Measurements from ENCODE around the gene DHRS1. TPM values are rescaled to one million over a fixed set of nuclear protein-coding genes. Genes with fewer than 3 reads are reported as not detected.

The DHRS1 gene
- polyA plus RNA-seq, 1 donor (not counting 4 experiments of a cell fraction or from before 2014, with no cell fraction given), result 65.1 TPM

- H3K9ac ChIP-seq (ENCODE audit: control insufficient read depth, extremely low read depth, insufficient read depth, low read length), result no peak overlapping the region
- no peak overlapping the region for H2AFZ ChIP-seq (ENCODE audit: control insufficient read depth, low read length)
- peaks cover 3% of the 10 kb centered on the region for H3K27me3 ChIP-seq (ENCODE audit: control insufficient read depth, extremely low read depth, insufficient read depth, low read length)
- TF ChIP-seq EZH2 (IDR thresholded peaks at IDR 0.05; ENCODE audit: low read length) (no peak), CTCF (optimal IDR thresholded peaks at IDR 0.05 in 1 of 3, IDR thresholded peaks at IDR 0.05 in 1 of 3, conservative IDR thresholded peaks at IDR 0.05 in 1 of 3; ENCODE audit: extremely low read depth in 1 of 3, insufficient read depth in 2 of 3, low read length in 3 of 3) (peak in 1 of 3 experiments; percentile 14)
- H3K36me3 ChIP-seq (ENCODE audit: control insufficient read depth in 2 of 2, extremely low read depth in 1 of 2, insufficient read depth in 2 of 2, low read length in 2 of 2), result peaks cover 3 to 4% of the 10 kb centered on the region in 2 experiments
- H3K9me1 ChIP-seq (ENCODE audit: control insufficient read depth, extremely low read depth, insufficient read depth, low read length), result peaks cover 2% of the 10 kb centered on the region
- H3K9me3 ChIP-seq (ENCODE audit: control insufficient read depth, low read depth, low read length), result no peaks in the 10 kb centered on the region
- no peaks in the 10 kb centered on the region for H3K79me2 ChIP-seq (ENCODE audit: control insufficient read depth, insufficient read depth, low read length)
- no peak for FAIRE-seq
- H3K4me2 ChIP-seq (ENCODE audit: control insufficient read depth, extremely low read depth, insufficient read depth, low read depth, low read length), result peak overlapping the region; percentile 42
- no peaks in the 10 kb centered on the region for H4K20me1 ChIP-seq (ENCODE audit: control insufficient read depth, extremely low read depth, insufficient read depth, low read length)
- no peak for DNase-seq (ENCODE audit: low read depth, low spot score)
- no peak overlapping the region for H3K4me3 ChIP-seq (ENCODE audit: control insufficient read depth in 2 of 3, extremely low read depth in 1 of 3, insufficient read depth in 2 of 3, low read depth in 1 of 3, low read length in 3 of 3)
- peak overlapping the region; percentile 24 for H3K27ac ChIP-seq (ENCODE audit: control insufficient read depth, insufficient read depth, low read length)
- H3K4me1 ChIP-seq (ENCODE audit: control insufficient read depth, extremely low read depth, insufficient read depth, low read length), result peaks cover 51% of the 10 kb centered on the region
- dilution Hi-C loops (cut with MboI; ENCODE audit: extremely low pct_ligation_motif_present, low sequenced_read_pairs), result no loop called here
Measured at GRCh38 chr14:24315807-24316596, 16.4 kb upstream of the DHRS1 start.

- H3K9ac ChIP-seq (ENCODE audit: control insufficient read depth, extremely low read depth, insufficient read depth, low read length), result no peak overlapping the region
- peak overlapping the region; percentile 72 for H3K4me2 ChIP-seq (ENCODE audit: control insufficient read depth, extremely low read depth, insufficient read depth, low read depth, low read length)
- H3K9me1 ChIP-seq (ENCODE audit: control insufficient read depth, extremely low read depth, insufficient read depth, low read length), result peaks cover 2% of the 10 kb centered on the region
- H3K4me3 ChIP-seq (ENCODE audit: control insufficient read depth in 2 of 3, extremely low read depth in 1 of 3, insufficient read depth in 2 of 3, low read depth in 1 of 3, low read length in 3 of 3), result peak overlapping the region in 2 of 3 experiments; percentile 3 to 19
- H4K20me1 ChIP-seq (ENCODE audit: control insufficient read depth, extremely low read depth, insufficient read depth, low read length), result no peaks in the 10 kb centered on the region
- H3K36me3 ChIP-seq (ENCODE audit: control insufficient read depth in 2 of 2, extremely low read depth in 1 of 2, insufficient read depth in 2 of 2, low read length in 2 of 2), result peaks cover 3 to 4% of the 10 kb centered on the region in 2 experiments
- peak overlapping the region; percentile 40 for H3K27ac ChIP-seq (ENCODE audit: control insufficient read depth, insufficient read depth, low read length)
- peaks cover 3% of the 10 kb centered on the region for H3K27me3 ChIP-seq (ENCODE audit: control insufficient read depth, extremely low read depth, insufficient read depth, low read length)
- dilution Hi-C loops (cut with MboI; ENCODE audit: extremely low pct_ligation_motif_present, low sequenced_read_pairs), result no loop called here
- H3K4me1 ChIP-seq (ENCODE audit: control insufficient read depth, extremely low read depth, insufficient read depth, low read length), result peaks cover 57% of the 10 kb centered on the region
- no peaks in the 10 kb centered on the region for H3K79me2 ChIP-seq (ENCODE audit: control insufficient read depth, insufficient read depth, low read length)
- FAIRE-seq (no peak), DNase-seq (ENCODE audit: low read depth, low spot score) (no peak)
- TF ChIP-seq EZH2 (IDR thresholded peaks at IDR 0.05; ENCODE audit: low read length), result no peak
- TF ChIP-seq CTCF (optimal IDR thresholded peaks at IDR 0.05 in 1 of 3, IDR thresholded peaks at IDR 0.05 in 1 of 3, conservative IDR thresholded peaks at IDR 0.05 in 1 of 3; ENCODE audit: extremely low read depth in 1 of 3, insufficient read depth in 2 of 3, low read length in 3 of 3), result no peak
- no peak overlapping the region for H2AFZ ChIP-seq (ENCODE audit: control insufficient read depth, low read length)
- H3K9me3 ChIP-seq (ENCODE audit: control insufficient read depth, low read depth, low read length), result no peaks in the 10 kb centered on the region
Measured at GRCh38 chr14:24315243-24315806, 15.7 kb upstream of the DHRS1 start.

All from keratinocyte (primary cell).